Bronchial epithelial cell (primary cell): Measurements from ENCODE around the gene PGA5. TPM values are rescaled to one million over a fixed set of nuclear protein-coding genes. Genes with fewer than 3 reads are reported as not detected.
"Not testable (repeated sequence)": the region's sequence is repeated elsewhere in the genome, so short reads cannot be mapped to it uniquely, and the experiment has no call there.

Experiments
- DNase-seq: peaks from one replicate; pipeline ENCODE4 v3.0.0-alpha.2; 2010; ENCODE audit warnings: low read depth
- FAIRE-seq: peaks from 2 replicates; lab custom pipeline; 2011; peaks lifted over from hg19 to GRCh38; lab: Jason Lieb, UNC
- H3K27me3 ChIP-seq: 2 replicates; pipeline ENCODE4 v1.5.1; 2011; ENCODE audit warnings: low read length; ENCODE audit not compliant: control insufficient read depth, insufficient read depth
- H3K36me3 ChIP-seq: 2 replicates; pipeline ENCODE4 v1.5.1; 2011; ENCODE audit warnings: low read length; ENCODE audit not compliant: control insufficient read depth, insufficient read depth
- H3K4me3 ChIP-seq: 2 replicates; pipeline ENCODE4 v1.5.1; 2011; ENCODE audit warnings: mild to moderate bottlenecking, low read depth, low read length, control low read depth
- total RNA-seq: library from RNA; depleted of rRNA; stranded (reverse); fragments of >200 nt; gene quantifications from 2 replicates; pipeline ENCODE4 v1.2.1, GENCODE V29; 2014
- TF ChIP-seq, protein P1 (sequence below): IDR thresholded peaks from 2 replicates; pipeline ENCODE4 v1.5.1; 2011; ENCODE audit warnings: mild to moderate bottlenecking, moderate library complexity, low read length, control low read depth, inconsistent platforms; ENCODE audit not compliant: insufficient read depth, severe bottlenecking

PGA5 gene
- total RNA-seq, 1 donor from 2014 or later, result not detected

DNA sequence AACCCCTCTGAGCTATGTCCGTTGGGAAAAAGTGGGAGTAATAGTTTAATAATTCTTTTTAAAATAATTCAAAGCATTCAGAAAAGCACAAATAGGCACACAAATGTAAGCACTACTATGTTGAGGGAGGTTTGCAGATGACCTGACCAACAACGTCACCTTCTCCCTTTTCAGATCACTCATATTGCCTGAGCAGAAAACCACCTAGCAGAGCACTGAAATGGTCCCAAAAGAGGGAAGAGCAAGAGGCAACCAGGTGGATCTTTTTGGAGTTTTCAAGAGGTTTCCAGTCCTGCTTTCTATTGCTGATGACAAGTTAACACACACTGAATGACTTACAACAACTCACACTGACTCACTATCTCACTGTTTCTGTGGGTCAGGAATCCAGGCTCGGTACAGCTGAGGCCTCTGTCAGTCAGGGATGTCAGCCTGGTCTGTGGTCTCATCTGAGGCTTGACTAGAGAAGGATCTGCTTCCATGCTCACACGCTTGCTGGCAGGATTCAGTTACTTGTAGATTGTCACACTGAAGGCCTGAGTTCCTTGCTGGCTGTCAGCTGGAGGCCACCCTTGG is 41.9 kb upstream of the PGA5 start:
- Histone ChIP-seq H3K4me3 (no peak overlapping the region), H3K27me3 (peaks cover 2% of the 10 kb centered on the region), H3K36me3 (no peaks in the 10 kb centered on the region)
- TF ChIP-seq, protein P1, sequence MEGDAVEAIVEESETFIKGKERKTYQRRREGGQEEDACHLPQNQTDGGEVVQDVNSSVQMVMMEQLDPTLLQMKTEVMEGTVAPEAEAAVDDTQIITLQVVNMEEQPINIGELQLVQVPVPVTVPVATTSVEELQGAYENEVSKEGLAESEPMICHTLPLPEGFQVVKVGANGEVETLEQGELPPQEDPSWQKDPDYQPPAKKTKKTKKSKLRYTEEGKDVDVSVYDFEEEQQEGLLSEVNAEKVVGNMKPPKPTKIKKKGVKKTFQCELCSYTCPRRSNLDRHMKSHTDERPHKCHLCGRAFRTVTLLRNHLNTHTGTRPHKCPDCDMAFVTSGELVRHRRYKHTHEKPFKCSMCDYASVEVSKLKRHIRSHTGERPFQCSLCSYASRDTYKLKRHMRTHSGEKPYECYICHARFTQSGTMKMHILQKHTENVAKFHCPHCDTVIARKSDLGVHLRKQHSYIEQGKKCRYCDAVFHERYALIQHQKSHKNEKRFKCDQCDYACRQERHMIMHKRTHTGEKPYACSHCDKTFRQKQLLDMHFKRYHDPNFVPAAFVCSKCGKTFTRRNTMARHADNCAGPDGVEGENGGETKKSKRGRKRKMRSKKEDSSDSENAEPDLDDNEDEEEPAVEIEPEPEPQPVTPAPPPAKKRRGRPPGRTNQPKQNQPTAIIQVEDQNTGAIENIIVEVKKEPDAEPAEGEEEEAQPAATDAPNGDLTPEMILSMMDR, result no peak
- FAIRE-seq, result no peak
- DNase-seq, result peak; percentile 7

DNA sequence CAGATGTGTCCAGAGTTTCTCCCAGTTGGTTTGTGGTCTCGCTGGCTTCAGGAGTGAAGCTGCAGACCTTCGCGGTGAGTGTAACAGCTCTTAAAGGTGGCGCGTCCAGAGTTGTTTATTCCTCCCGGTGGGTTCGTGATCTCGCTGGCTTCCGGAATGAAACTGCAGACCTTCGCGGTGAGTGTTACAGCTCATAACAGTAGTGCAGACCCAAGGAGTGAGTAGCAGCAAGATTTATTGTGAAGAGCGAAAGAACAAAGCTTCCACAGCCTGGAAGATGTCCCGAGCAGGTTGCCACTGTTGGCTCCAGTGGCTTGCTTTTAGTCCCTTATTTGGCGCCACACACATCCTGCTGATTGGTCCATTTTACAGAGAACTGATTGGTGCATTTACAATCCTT is 39.5 kb upstream of the PGA5 start:
- no peaks in the 10 kb centered on the region for H3K36me3 ChIP-seq
- FAIRE-seq, result no peak
- H3K27me3 ChIP-seq, result peaks cover 2% of the 10 kb centered on the region
- no peak for DNase-seq
- TF ChIP-seq, protein P1, result no peak
- no peak overlapping the region for H3K4me3 ChIP-seq

DNA sequence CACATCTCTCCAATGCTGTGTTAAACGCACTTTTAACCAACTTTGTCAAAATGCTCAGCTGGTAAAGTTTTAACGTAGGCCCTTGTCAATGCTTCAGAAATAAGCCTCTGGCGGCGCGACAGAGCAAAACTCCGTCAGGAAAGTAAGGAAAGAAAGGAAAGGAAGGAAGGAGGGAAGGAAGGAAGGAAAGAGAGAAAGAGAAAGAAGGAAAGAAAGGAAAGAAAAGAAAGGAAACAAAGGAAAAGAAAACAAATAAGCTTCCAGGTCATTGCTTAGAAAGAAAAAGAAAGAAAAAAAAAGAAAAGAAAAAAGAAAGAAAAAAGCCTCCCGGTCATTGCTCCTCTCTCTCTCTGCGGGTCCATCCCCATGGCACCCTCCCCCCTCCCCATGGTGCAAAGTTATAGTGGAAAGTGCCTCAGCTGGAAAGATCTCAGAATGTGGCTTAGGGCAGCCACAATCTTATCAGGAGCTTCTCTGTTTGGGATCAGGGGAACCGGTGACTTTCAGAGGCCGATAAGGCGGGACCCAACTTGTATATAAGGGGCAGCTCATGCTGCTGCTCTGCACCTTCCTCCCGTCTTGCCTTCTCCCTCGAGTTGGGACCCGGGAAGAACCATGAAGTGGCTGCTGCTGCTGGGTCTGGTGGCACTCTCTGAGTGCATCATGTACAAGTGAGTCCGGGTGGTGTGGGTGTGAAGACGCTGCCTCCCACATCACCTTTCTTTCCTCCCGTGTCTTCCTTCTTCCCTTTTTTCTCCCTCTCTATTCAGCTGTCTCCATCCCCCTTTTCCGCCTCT is 37.8 kb upstream of the PGA5 start, which contains the start of gene PGA3:
Gene PGA3, plus strand, starts transcription at position 566 of the 797 bp plus-strand sequence. Its CDS starts 50 bp downstream, at position 616.
- FAIRE-seq, H3K4me3 ChIP-seq, H3K27me3 ChIP-seq, DNase-seq, H3K36me3 ChIP-seq: not testable (repeated sequence)

DNA sequence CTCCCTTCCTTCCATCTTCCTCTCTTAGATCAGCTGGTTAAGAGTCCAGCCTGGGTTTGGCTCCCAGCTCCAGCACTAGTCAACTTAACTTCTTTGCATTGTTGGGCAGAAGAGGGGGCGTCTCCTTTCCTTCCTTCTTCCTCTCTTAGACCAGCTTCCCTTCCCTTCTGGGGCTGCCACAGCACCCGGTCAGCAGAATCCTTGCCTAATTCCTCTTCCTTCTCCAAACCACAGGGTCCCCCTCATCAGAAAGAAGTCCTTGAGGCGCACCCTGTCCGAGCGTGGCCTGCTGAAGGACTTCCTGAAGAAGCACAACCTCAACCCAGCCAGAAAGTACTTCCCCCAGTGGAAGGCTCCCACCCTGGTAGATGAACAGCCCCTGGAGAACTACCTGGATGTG is 37.1 kb upstream of the PGA5 start:
- not testable (repeated sequence) for H3K36me3 ChIP-seq, H3K27me3 ChIP-seq, DNase-seq, H3K4me3 ChIP-seq, FAIRE-seq

DNA sequence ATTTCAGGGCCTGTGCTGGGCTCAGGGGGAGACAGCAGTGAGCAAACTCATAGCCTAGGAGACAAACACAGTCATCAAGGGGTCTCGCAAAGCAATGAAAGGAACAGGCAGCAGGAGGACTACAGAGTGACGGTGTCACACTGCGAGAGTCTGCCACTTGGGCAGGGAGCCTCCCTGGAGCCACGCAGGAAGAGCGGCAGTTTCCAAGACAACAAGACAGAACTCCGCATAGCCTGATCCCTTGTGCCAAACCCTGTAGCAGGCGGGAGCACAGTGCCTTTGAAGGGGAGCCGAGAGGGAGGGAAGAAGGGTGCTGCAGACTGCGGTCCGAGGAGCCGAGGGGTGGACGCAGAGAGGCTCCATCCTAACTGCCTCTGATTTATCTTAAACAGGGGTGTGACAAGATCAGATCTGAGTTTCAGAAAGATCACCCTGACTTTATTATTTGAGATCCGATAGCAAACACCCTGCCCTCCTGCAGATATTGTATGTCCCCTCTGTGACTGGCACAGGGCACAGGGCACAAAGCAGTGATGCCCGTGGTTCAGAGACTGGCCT is 36.4 kb upstream of the PGA5 start:
- DNase-seq, H3K27me3 ChIP-seq, H3K4me3 ChIP-seq, H3K36me3 ChIP-seq, FAIRE-seq: not testable (repeated sequence)

DNA sequence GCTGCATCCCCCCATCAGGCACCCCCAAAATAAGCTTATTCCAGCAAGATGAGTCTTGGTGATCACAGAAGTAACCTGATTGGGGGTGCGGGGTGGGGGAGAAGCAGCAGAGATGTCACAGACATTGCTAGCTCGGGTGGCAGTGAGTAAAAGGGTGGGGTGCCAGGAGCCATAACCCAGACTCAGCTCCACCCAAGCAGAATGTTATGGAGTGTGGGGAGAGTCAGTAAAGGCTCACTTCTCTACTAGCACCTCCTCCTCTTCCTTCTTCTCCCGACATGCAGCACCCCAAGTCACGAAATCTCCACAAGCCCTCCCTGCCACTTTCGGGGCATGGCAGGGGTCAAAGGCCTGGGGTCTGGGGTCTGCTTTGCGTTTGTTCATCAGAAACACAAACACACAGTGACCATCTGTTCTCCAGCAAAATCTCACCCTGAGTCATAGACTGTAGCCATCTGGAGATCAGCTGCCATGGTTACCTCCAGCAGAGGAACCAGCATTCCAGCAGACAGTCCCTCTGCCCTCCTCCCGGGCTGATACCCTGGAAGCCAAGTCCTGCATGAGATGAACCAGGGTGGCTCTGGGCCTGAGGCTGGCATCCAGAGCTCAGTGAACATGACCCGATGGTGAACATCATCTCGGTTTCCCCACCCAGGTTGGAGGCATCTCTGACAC is 33.2 kb upstream of the PGA5 start:
- H3K4me3 ChIP-seq, H3K27me3 ChIP-seq, FAIRE-seq, DNase-seq, H3K36me3 ChIP-seq: not testable (repeated sequence)

DNA sequence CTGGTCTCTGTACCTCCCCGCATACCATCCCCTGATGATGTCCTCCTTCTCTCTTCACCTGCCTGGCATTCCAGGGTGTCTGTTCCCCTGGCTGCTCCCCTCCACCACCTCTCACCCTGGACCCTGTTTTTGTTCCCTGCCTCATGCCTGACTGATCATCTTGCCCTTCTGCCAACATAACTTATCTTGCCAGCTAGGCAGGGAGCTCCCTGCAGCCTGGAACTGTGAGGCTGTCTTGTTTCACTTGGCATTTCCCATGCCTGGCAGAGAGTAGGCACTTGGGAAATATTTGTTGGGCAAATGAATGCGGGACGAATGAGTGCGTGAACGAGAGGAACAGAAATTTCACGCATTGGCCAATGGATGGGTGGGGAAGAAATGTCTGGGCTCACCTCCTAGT is 30.3 kb upstream of the PGA5 start:
- H3K27me3 ChIP-seq, H3K36me3 ChIP-seq, H3K4me3 ChIP-seq, DNase-seq, FAIRE-seq: not testable (repeated sequence)

DNA sequence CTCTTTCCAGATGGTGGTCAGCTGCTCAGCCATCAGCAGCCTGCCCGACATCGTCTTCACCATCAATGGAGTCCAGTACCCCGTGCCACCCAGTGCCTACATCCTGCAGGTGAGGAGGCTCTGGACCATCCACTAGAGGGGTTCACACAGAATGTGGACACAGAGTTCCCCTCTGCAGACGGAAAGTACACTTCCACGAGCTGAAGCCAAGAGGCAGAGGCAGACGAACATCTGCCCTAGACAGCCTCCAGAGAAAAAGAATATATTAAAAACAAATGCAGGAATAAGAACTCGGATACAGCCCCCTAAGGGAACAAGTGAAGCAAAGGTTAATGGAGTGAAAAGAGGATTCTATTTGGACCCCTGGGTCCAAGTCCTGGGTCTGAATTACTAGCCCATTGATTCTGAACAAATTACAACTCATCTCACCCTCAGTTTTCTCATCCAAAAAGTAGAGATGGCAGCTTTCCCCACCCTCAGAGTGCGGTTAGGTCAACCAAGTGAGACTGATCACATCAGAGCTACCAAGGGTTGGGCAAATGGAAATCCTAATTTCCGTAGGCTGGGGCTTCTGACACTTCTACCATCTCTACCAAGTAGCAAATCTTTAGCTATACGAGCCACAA is 29.5 kb upstream of the PGA5 start:
- not testable (repeated sequence) for H3K36me3 ChIP-seq, DNase-seq, FAIRE-seq, H3K4me3 ChIP-seq, H3K27me3 ChIP-seq

DNA sequence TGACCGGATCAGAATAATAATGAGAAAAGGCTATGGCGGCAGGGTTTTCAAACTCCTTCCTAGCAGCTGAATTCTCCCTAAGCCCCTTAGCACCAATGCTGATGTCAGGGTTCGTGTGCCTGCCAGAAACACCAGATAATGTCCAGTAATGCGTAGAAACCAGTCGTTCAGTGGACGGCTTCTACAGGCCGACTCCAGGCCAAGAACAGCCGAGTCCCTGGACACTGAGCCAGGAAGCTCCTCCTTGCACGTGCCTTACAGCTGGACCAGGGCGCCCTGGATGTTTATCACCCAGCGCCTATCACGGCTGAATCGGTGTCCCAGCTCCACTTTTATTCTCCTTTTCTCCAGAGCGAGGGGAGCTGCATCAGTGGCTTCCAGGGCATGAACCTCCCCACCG is 28.8 kb upstream of the PGA5 start:
- not testable (repeated sequence) for FAIRE-seq, H3K4me3 ChIP-seq, H3K36me3 ChIP-seq, H3K27me3 ChIP-seq, DNase-seq

DNA sequence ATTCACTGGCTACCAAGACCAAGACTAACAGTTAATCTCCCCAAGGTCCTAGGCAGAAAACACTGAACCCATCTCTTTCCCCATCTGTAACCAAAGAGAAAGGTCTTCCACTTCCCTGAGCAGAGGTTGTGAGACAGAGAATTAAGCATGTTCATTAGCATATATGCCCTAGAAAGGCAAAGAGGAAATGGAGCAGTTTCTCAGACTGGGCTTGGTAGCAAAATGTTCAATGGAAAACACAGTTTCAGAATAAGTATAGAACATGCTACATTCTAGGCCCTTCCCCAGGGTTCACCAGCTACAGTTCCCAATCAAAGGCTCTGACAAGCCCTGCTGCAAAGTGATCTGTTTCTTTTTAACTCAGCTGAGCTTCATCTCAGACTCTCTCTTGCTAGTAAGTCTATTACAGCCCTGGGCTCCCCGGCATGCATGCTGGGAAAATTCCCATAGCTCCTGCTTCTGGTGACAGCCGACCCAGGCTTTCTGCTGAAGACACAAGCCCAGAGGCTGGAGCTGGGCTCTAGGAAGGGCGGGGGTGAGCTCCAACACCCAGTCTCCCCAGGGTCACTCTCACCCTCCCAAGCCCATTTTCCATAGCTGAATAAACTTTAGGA is 27.2 kb upstream of the PGA5 start:
- H3K27me3 ChIP-seq, H3K4me3 ChIP-seq, H3K36me3 ChIP-seq, FAIRE-seq, DNase-seq: not testable (repeated sequence)

DNA sequence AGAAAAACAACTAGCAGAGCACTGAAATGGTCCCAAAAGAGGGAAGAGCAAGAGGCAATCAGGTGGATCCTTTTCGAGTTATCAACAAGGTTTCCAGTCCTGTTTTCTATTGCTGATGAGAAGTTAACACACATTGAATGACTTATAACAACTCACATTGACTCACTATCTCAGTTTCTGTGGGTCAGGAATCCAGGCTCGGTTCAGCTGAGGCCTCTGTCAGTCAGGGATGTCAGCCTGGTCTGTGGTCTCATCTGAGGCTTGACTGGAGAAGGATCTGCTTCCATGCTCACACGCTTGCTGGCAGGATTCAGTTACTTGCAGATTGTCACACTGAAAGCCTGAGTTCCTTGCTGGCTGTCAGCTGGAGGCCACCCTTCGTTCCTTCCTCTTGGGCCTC is 22.7 kb upstream of the PGA5 start:
- not testable (repeated sequence) for H3K36me3 ChIP-seq, DNase-seq, H3K4me3 ChIP-seq, H3K27me3 ChIP-seq
- peak; percentile 83 for FAIRE-seq
